ENCODE measurements around the gene CHKB. TPM values are rescaled to one million over a fixed set of nuclear protein-coding genes. Genes with fewer than 3 reads are reported as not detected.
A peak's percentile ranks its signal among the peaks of the same experiment; 100 is the strongest.

The CHKB gene
- total RNA-seq, 1 donor from 2014 or later: 50.4 TPM

DNA sequence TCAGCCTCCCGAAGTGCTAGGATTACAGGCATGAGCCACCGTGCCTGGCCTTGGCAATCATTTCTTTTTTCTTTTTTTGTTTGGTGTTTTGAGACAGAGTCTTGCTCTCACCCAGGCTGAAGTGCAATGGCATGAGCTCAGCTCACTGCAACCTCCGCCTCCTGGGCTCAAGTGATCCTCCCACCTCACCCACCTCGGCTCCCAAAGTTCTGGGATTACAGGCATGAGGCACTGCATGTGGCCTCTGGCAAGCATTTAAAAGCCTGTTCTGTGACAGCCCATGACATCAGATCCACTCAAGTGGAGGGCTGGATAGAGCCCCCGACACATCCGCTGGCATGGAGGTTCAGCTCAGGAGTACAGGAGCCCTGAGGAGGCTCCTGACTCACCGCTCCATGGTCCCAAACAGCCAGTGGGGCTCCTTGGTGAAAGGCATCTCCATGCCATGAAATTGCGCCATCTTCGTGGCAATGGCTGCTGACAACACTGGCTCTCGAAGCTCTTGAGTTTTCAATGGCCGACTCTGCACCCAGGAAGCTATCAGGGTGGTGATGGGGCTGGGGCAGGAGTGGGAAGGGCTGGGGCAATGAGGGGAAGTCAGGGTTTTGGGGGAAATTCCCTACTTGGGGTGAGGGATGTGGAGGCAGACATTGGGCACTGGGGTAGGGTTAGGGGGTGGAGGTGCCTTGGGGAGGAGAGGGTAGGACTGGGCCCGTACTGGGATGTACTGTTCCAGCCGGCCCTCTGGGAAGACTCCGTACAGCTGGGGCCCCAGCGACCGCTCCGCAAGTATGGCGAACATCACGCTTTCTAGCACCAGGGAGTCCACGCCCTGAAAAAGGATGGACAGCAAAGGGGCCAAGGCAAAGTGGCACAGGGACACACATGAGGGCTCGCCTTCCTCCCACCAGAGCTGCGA, 1.4 kb downstream of the CHKB start:
- H3K4me3 ChIP-seq (ENCODE audit: low read depth, low read length): peak overlapping the region; percentile 86
- TF ChIP-seq, protein P1, sequence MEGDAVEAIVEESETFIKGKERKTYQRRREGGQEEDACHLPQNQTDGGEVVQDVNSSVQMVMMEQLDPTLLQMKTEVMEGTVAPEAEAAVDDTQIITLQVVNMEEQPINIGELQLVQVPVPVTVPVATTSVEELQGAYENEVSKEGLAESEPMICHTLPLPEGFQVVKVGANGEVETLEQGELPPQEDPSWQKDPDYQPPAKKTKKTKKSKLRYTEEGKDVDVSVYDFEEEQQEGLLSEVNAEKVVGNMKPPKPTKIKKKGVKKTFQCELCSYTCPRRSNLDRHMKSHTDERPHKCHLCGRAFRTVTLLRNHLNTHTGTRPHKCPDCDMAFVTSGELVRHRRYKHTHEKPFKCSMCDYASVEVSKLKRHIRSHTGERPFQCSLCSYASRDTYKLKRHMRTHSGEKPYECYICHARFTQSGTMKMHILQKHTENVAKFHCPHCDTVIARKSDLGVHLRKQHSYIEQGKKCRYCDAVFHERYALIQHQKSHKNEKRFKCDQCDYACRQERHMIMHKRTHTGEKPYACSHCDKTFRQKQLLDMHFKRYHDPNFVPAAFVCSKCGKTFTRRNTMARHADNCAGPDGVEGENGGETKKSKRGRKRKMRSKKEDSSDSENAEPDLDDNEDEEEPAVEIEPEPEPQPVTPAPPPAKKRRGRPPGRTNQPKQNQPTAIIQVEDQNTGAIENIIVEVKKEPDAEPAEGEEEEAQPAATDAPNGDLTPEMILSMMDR (conservative IDR thresholded peaks at IDR 0.05; ENCODE audit: low read depth, low read length): no peak
- no peak for DNase-seq (ENCODE audit: low read depth)

DNA sequence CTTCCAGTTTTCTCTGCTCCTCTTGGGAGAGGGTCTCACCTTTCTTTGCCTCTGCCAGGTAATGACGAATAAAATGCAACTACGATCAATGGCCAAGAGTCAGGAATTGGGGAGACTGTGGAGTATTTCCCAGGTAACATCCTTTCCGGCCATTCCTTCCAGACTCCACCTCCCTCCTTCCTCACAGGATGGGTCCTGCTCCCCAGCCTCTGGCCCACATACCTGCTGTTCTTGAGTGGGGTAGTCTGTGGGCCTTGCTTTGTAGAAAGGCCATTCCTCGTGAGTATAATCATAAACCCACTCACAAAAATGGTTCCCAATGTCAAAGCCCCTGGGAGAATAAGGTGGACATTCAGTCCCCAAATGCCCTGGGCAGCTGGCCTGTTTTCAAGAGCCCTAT, 2.9 kb downstream of the CHKB start:
- H3K4me3 ChIP-seq (ENCODE audit: low read depth, low read length): no peak overlapping the region
- TF ChIP-seq, protein P1 (conservative IDR thresholded peaks at IDR 0.05; ENCODE audit: low read depth, low read length): no peak
- no peak for DNase-seq (ENCODE audit: low read depth)

DNA sequence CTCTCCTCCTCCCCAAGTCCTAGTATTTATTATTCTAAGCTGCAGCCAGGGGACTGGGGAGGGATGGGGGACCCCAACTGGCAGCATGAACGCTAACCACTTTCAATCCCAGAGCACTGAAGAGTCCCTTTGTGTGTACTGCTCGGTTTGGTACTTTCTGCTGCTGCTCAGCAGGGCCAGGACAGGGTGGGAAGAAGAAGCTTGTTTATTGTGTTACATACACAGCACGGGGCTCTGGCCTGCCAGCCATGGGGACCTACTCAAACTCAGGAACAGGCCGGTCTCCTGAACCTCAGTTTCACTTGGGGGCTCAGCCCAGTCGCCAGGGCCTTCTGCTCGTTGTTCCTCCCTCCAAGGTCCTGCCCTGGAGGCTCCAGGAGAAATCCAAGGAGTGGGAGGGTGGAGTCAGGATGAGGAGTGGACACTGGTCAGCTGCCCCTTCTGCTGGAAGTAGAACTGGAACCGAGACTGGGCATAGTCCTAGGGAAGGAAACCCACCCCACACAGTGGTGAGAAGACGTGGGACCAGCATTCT, 3.8 kb downstream of the CHKB start:
- no peak overlapping the region for H3K4me3 ChIP-seq (ENCODE audit: low read depth, low read length)
- no peak for DNase-seq (ENCODE audit: low read depth)
- TF ChIP-seq, protein P1 (conservative IDR thresholded peaks at IDR 0.05; ENCODE audit: low read depth, low read length): no peak

DNA sequence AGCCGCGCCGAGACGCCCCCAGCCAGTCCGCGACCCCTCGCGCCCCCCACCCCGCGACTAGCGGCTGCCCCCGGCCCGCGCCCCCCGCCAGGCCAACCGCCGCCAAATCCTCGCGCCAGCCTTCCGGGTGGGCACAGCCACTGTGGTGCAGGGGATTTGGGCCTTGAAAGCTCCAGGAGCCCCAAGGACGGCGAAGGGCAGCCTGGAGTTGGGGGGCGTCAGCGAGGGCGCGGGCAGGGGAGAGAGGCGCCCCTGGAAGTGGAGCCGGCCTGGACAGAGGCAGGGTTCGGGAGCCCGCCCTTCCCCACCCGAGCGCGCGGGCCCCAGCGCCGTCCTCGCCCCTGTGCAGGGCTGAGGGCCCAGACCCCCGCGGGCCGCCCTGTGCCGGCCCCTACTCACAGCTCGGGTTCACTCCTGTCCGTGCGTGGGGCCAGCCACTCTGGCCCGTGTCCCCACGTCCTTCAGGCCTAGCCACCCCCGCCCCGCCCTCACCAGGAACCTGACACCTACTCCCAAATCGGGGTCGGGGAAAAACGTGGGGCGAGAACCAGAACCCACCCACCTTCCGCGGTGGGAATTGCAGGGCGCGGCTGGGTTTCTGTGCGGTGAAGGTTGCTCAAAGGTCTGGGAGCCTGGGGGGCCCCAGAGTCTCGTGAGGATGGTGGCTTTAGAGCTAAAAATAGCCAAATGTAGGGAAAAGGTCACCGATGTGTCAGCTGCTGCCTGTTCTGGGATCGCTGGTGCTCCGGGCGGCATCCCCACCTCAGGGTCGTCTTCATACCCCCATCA, 4.5 kb downstream of the CHKB start, which contains the start of gene CPT1B:
Gene CPT1B, minus strand, starts transcription at position 441 of the 789 bp plus-strand sequence. CDS start 512 bp downstream, outside the sequence.
- DNase-seq (ENCODE audit: low read depth): no peak
- no peak within 1 kb of the TSS for H3K4me3 ChIP-seq (ENCODE audit: low read depth, low read length)
- TF ChIP-seq, protein P1 (conservative IDR thresholded peaks at IDR 0.05; ENCODE audit: low read depth, low read length): no peak

DNA sequence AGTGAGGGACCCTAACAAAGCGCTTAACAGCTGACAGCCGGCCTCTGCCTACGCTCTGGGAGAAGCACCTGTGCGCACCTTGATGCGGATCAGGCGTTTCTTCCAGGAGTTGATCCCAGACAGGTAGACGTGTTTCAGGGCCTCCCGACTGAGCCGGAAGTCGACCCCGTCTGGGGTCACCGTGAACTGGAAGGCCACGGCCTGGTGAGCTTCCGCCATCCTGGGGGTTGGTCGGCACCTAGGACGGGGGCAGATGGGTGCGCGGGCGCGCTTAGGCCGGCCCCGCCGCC, 5.0 kb downstream of the CHKB start:
- no peak for DNase-seq (ENCODE audit: low read depth)
- no peak overlapping the region for H3K4me3 ChIP-seq (ENCODE audit: low read depth, low read length)
- TF ChIP-seq, protein P1 (conservative IDR thresholded peaks at IDR 0.05; ENCODE audit: low read depth, low read length): no peak

DNA sequence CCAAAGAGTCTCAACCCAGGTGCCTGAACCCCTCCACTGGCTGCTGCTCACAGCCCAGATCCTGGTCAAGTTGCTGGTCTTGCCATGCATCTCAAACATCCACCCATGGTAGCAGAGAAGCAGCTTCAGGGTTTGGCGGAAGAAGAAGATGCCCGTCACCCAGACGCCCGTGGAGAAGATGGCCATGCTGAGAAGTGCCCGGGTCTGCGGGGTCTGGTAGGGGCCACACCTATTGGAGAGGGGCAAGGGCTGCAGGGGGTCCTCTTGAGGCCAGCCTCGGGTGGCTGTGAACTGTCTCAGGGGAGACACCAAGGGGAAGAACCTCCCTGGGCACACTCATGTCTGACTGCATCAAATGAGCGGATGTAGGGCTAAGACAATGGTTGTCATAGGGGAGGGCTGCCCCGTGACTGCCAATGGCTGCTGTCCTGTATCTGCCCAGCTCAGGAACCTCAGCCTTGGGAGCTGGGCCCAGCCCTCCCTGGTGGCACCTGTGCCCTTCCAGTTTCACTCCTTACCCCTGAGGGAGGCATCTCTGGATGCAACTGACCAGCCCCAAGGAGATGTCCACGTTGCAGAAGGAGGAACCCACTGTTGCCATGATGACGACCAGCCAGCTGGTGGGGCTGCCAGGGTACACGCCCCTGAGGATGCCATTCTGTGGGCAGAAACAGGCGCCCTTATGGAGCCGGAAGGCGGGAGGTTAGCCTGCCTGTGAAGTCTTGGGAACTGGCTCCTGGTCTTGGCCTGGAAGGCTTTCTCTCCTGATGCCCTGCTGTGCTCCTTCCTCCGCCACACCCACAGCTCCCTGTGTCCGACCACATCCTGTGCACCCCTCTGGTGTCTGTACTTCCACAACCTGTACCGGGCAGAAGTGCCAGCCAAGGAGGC, 5.6 kb downstream of the CHKB start:
- H3K4me3 ChIP-seq (ENCODE audit: low read depth, low read length): no peak overlapping the region
- TF ChIP-seq, protein P1 (conservative IDR thresholded peaks at IDR 0.05; ENCODE audit: low read depth, low read length): no peak
- no peak for DNase-seq (ENCODE audit: low read depth)
